ENCODE results near the gene PGR.

Gene PGR

GRCh38 chr11:101129203-101129943, at the start of gene PGR:
TSS of gene PGR (minus strand) at chr11:101129813. CDS start at chr11:101129070, 743 bp downstream.
- peak; percentile 42 for DNase-seq
- H3K36me3 Mint-ChIP-seq (ENCODE audit: low read depth) = no peaks in the 10 kb centered on the region
- no peak for TF ChIP-seq CTCF (IDR thresholded peaks at IDR 0.05)
- peak within 1 kb of the TSS; percentile 77 for H3K4me3 Mint-ChIP-seq
- H3K27ac Mint-ChIP-seq = no peak within 1 kb of the TSS
- peaks cover 9% of the 10 kb centered on the region for H3K4me1 Mint-ChIP-seq
- H3K9me3 Mint-ChIP-seq = no peaks in the 10 kb centered on the region
- peaks cover 94% of the 10 kb centered on the region for H3K27me3 Mint-ChIP-seq (ENCODE audit: low read depth, poor library complexity)

DNA sequence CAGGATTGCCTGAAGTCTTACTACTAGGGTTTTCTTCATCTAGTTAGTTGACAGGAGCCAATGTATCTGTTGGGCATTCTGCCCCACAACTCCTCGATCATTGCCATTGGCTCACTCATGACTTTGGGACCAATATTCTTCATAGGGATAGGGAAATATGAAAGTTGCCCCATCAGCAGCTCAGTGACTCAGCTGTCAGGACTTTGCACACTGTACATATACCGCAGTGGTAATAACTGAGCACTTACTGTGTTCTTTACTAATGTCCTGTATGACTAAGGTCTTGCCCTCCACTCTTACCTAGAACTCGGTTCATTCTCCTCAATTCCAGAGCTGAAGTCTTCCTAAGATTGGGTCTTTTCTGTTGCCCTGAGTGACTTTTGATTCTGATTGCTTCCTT, 46.8 kb upstream of the PGR start:
- H3K36me3 Mint-ChIP-seq (ENCODE audit: low read depth) = no peaks in the 10 kb centered on the region
- no peak overlapping the region for H3K27ac Mint-ChIP-seq
- no peak overlapping the region for H3K4me3 Mint-ChIP-seq
- DNase-seq = no peak
- H3K4me1 Mint-ChIP-seq = no peaks in the 10 kb centered on the region
- peaks cover 4% of the 10 kb centered on the region for H3K27me3 Mint-ChIP-seq (ENCODE audit: low read depth, poor library complexity)
- TF ChIP-seq CTCF (IDR thresholded peaks at IDR 0.05) = no peak
- H3K9me3 Mint-ChIP-seq = no peaks in the 10 kb centered on the region

GRCh38 chr11:101169944-101170343, 40.3 kb upstream of the PGR start:
- TF ChIP-seq CTCF (IDR thresholded peaks at IDR 0.05) = no peak
- Mint-ChIP-seq H3K27ac (no peak overlapping the region), H3K4me1 (no peaks in the 10 kb centered on the region), H3K4me3 (no peak overlapping the region), H3K27me3 (ENCODE audit: low read depth, poor library complexity) (peaks cover 4% of the 10 kb centered on the region), H3K9me3 (no peaks in the 10 kb centered on the region), H3K36me3 (ENCODE audit: low read depth) (no peaks in the 10 kb centered on the region)
- no peak for DNase-seq

DNA sequence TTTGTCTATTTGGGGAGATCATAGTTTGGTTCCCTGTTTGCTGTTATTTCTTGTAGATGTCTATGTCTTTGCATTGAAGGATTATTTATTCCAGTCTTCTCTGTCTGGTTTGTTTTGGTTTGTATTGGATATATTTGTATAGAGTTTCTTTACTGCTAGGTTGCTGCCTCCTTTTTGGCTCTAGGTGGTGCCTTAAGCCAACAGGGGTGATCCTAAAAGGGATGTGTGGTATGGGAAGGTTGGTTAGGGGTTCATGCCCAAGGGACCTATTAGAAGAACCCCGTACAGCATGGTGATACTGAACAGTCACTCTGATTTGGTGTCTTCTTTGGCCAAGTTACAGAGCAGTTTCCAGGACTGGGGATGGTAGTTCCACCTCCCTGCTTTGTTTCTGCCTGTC, 36.4 kb upstream of the PGR start:
- H3K9me3 Mint-ChIP-seq = no peaks in the 10 kb centered on the region
- no peaks in the 10 kb centered on the region for H3K4me1 Mint-ChIP-seq
- no peak for DNase-seq
- no peaks in the 10 kb centered on the region for H3K36me3 Mint-ChIP-seq (ENCODE audit: low read depth)
- H3K4me3 Mint-ChIP-seq = no peak overlapping the region
- TF ChIP-seq CTCF (IDR thresholded peaks at IDR 0.05) = no peak
- peaks cover 4% of the 10 kb centered on the region for H3K27me3 Mint-ChIP-seq (ENCODE audit: low read depth, poor library complexity)
- H3K27ac Mint-ChIP-seq = no peak overlapping the region

GRCh38 chr11:101158119-101158518, 28.5 kb upstream of the PGR start:
- no peak for TF ChIP-seq CTCF (IDR thresholded peaks at IDR 0.05)

More at GRCh38 chr11:101158119-101158518, 28.5 kb upstream of the PGR start:
- peaks cover 4% of the 10 kb centered on the region for H3K27me3 Mint-ChIP-seq (ENCODE audit: low read depth, poor library complexity)
- no peaks in the 10 kb centered on the region for H3K36me3 Mint-ChIP-seq (ENCODE audit: low read depth)
- DNase-seq = no peak
- H3K4me1 Mint-ChIP-seq = no peaks in the 10 kb centered on the region
- H3K27ac Mint-ChIP-seq = no peak overlapping the region
- H3K9me3 Mint-ChIP-seq = peaks cover 20% of the 10 kb centered on the region
- H3K4me3 Mint-ChIP-seq = no peak overlapping the region
